Glomerular endothelial cell (primary cell): Measurements from ENCODE around the gene AVP. TPM values are rescaled to one million over a fixed set of nuclear protein-coding genes. Genes with fewer than 3 reads are reported as not detected.

Experiments
- DNase-seq: peaks from one replicate; pipeline ENCODE4 v3.0.0-alpha.2; 2011; ENCODE audit warnings: low read depth, low spot score; ENCODE audit errors: extremely low read depth
- total RNA-seq: library from RNA; depleted of rRNA; stranded (reverse); fragments of >200 nt; gene quantifications from 2 replicates; pipeline ENCODE4 v1.2.3, GENCODE V29; 2015

Gene AVP
- total RNA-seq, 1 donor from 2014 or later = not detected

DNA sequence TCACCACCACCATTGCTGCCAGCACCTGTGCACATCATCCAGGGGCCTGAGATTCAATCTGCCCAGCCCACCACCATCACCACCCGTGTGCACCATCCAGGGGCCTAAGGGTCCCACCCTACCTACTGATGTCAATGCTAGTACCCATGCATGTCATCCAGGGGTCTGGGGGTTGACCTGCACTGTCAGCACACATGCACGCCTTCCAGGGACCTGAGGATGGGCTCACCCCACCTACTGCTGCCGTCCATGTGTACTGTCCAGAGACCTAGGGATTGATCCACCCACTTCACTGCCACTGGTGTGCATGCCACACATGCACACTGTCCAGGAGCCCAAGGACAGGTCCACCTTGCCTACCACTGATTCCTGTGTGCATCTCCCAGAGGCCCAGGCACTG is 25.0 kb downstream of the AVP start:
- DNase-seq = no peak

DNA sequence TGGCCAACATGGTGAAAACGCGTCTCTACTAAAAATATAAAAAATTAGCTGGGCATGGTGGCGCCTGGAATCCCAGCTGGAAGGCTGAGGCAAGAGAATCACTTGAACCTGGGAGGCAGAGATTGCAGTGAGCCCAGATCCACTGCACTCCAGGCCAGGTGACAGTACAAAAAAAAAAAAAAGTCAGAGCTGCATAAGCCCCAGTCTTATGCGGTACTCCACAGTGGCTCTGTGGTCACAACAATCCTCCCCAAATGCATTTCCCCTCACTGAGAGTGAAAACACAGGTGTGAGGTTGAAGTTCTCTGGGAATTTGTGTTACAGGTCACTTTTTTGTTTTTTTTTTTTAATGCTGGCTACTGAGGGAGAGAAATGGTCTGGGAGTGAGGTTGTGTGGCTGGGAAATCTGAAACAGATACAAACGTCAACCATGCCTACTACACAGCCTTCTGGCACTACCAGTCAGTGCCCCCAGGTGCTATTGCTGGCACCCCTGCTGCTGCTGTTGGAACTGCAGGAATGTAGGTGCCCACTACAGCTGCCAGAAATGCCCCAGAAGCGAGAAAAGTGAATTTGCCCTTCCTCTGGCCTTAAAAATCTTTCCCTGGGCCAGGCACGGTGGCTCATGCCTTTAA is 33.0 kb downstream of the AVP start:
- DNase-seq = no peak

DNA sequence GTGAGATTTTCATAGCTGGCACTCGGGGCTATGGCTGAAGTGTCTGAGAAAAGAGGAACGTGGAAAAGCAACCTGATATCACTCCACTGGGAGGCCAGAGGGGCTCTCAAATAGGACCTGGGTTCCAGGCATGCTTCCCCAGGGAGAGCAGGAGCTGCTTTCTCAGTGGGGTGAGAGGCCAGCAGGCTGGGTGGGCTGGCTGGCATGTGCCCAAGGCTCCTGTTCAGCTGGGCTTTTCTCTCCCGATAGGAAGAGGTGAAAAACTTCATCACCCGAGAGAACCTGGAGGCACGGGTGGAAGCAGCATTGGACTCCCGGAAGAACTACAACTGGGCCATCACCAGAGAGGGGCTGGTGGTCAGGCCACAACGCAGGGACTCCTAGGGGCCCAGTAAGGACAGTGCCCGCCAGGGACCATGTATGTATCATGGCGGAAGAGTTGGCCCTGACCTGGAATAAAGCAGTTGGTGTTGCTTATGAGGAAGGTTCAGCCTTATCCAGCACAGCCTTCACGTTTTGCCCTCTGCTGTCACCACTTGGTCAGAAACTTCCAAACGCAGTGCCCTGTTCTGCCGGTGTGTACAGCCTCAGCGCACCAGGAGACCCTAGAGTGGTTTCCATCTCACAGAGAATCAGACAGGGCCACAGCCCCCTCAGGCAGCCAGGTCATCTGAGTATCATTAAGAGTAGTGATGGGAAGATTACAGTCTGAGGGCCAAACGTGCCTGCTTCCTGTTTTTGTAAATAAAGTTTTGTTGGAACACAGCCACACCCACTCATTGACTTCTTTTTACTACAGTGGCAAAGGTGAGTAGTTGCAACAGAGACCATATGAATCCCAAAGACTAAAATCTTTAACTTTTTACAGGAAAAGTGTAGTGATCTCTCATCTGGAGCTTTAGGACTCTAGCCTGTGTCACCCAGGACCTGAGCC is 36.8 kb downstream of the AVP start:
- no peak for DNase-seq

DNA sequence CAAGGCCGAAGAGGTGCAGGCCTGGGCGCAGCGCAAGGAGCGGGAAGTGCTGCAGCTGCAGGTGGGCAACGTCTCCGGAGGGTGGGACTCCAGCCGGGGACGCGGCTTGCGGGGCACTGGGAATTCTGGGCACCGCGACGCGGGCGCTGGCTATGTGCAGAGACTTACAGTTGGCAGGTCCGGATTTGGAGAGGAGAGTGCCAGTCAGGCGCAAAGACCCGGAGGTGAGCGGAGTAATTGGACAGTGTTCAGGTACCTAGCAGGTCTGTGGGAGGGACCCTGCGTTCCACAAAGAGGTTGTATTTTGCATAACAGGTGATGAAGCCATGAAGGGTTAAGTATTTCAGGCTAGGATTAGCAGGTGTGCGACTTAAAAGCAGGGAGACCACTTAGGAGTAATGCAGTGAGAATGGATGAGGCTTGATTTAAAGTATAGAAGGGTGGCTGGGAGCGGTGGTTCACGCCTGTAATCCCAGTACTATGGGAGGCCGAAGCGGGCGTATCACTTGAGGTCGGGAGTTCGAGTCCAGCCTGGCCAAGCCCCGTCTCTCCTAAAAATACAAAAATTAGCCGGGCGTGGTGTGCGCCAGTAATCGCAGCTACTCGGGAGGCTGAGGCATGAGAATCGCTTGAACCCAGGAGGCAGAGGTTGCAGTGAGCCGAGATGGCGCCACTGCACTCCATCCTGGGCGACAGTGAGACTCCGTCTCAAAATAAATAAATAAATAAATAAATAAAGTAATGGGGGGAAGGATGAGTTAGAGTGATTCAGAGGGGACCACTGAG is 37.7 kb downstream of the AVP start:
- DNase-seq = no peak

DNA sequence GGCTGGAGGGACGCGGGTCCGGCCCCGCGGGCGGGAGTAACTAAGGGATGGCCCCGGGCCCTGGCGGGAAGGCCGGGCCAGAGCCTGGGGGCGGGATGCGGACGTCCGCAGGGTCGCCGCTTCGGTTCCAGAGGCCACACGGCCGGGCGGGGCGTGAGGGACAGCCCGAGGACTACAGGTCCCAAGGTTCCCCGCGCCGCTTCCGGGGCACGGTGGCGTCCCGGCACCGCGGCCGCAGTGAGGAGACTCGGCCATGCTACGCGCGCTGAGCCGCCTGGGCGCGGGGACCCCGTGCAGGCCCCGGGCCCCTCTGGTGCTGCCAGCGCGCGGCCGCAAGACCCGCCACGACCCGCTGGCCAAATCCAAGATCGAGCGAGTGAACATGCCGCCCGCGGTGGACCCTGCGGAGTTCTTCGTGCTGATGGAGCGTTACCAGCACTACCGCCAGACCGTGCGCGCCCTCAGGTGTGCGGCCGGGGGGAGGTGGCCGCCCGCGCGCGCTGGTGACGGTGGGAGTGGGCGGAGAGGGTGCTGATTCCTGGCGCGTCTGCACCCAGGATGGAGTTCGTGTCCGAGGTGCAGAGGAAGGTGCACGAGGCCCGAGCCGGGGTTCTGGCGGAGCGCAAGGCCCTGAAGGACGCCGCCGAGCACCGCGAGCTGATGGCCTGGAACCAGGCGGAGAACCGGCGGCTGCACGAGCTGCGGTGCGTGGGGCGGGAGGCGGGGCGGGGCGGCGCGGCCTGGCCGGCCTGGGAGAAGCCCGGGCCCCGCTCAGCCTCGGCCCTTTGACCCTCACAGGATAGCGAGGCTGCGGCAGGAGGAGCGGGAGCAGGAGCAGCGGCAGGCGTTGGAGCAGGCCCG is 38.5 kb downstream of the AVP start, which contains the start of gene MRPS26:
TSS of gene MRPS26 (plus strand) at position 237 of the 861 bp plus-strand sequence. CDS start at position 254, 17 bp downstream.
- DNase-seq = no peak

DNA sequence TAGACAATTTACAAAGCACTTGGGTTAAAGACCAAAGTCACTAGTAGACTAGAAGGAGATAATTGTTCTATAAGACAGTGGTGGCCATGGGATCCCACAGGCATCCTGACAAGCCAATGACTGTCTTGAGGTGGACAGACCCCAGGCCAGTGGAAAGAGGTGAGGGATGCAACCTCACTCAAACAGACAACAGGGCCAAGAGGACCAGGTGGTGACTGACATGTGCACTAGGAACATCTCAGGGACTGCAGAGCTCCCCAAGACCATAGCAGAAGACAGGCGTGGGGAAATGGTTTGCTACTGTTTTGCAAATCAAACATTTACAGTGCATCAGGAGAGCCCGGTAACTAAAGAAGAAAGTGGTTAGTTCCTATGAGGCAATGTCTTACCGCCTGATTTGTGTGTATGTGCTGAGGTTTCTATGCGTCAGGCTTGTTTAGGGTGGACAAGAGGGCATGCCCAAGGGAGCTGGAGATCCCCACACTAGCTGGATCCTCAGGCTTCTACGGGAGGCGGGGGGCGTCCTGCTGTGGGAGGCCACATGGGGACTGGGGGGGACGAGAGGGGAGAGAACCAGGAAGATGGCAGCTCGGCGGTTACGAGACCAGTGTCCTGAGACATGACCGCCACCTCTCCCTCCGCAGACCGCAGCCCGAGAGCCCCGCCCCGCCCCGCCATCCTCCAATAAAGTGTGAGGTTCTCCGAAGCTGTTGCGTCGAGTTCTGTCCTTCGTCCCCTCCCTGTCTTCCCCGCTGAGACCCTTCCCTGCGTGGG is 39.3 kb downstream of the AVP start:
- DNase-seq = no peak

DNA sequence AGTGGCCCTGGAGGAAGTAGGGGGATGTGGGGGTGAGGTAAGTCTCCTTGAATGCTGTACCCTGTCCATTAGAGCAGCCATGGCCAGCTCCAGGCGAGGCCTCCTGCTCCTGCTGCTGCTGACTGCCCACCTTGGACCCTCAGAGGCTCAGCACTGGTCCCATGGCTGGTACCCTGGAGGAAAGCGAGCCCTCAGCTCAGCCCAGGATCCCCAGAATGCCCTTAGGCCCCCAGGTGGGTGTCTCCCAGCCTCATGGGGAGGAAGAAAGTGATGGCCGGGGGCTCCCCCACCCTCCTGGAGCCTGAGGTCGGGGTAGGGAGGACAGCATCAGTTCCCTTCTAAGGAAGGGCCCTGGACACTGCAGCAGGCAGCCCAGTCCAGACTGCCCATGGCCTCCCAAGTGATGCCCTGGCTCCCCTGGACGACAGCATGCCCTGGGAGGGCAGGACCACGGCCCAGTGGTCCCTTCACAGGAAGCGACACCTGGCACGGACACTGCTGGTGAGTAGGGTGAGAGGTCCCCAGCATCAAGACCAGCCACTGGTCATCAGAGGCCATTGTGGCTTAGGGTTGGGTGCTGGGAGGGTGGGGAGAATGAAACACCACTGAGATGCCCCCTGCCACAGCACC is 40.1 kb downstream of the AVP start:
- DNase-seq = no peak

DNA sequence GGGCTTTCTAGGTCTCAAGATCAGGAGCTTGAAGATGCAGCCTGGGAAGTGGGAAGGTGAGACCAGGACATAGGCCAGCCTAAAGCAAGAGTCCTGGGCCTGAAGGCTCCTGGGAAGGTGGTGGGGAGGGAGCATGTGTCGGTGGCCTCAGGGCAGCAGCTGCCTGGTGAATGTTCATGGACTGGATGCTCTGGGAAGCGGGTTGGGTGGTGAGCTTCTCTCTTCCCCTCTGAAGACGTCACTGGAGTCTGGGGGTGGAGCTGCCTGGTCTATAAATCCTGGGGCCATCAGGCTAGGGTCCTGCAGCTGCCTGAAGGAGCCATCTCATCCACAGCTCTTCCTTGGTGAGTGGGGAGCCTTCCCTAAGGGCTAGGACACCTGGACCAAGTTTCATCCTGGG is 41.2 kb downstream of the AVP start, which contains the start of gene GNRH2:
TSS of gene GNRH2 (plus strand) at position 301 of the 400 bp plus-strand sequence. CDS start 793 bp downstream, outside the sequence.
- no peak for DNase-seq

DNA sequence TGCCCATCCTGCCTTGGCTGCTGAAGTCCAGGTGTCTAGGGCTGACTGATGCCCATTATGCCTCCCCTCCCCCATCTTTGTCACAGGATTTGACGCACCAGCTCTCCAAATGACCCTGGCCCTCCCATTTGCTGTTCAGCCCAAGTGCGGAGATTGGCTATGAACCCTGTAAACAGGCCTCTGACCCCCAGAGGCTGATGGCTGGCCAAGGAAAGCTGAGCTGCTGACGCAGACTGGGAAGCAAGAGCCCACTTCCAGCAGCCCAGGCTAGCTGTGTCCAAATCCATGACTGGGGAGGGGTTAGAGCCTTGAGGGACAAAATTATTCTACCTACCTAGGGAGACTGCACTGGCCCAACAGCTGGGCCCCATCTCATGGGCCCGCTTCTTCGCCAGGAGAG is 41.9 kb downstream of the AVP start:
- DNase-seq = no peak

DNA sequence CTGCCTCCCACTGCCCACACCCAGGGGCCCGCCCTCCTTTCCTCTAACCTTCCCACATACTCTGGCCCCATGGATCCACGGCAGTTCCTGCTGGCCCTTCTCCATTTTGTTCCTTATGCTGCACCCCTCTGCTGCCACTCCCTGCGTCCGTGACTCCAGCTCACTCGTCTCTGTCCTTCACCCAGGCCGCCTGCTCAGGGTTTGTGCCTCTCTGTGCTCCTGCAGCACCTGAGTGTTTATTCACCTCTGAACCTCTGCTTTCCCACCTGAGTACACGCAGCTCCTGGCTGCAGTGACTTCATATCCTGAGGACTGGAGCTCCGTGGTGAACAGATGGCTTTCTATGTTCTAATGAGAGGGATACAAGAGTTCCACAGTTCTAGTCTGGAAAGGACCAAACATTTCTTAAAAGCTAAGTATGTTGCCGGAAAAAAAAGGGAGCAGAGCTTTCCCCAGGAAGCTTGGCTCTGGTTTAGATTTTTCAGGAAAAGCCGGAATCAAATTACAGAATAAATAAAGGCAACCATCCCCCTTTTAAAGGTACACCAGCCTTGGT is 42.6 kb downstream of the AVP start:
- DNase-seq = no peak

DNA sequence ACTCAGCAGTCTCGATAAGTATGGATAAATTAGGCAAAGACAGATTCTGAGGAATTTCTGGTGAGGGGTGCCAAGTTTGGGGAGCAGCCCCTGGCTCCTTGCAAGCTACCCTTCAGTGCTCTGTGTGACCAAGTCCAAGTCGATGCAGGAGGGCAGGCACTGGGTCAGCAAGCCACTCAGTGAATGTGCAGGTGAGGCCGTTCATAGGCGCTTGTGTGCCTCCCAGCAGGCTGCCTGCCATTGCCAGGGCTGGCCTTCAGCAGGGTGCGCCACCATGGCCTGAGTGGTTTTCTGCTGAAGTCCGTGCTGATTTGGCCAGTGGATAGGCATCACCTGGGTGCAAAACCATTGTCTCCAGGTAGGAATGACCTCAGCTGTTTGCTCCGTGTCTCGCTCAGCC is 44.4 kb downstream of the AVP start:
- no peak for DNase-seq

DNA sequence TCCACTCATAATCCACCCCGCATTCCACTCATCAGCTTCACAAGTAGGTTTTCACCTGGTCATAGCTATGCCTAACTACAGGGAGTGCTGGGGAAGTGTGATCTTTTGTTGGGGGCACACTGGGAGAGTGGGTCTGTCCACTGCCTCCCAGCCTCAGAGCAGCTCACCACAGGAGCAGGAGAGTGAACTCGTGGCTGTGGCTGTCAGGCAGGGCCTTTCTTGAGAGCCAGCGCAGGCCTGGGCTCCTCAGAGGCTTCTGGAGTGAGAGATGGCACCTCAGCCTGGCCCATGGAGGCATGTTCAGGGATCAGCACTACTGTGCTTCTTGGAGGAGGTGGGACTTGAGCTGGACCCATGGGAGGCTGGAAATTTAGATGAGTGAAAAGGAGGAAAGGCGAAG is 45.1 kb downstream of the AVP start:
- no peak for DNase-seq

DNA sequence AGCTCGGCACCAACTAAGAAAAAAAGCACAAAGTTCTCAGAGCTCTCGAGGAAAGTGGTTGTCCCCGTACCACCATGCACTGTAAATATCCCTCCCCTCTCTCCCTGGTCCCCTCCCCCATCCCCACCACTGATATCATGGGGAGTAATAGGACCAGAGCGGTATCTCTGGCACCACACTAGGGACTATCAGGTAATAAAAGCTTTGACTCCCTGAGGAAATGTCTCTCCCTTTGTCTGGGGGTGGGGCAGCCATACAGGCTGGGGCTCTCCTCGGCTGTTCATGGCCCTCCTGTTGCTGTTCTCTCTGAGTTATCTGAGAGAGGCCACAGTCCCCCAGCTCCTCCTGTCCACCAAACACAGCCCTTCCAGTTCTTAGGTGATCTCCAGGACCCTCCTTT is 46.1 kb downstream of the AVP start:
- DNase-seq = no peak

DNA sequence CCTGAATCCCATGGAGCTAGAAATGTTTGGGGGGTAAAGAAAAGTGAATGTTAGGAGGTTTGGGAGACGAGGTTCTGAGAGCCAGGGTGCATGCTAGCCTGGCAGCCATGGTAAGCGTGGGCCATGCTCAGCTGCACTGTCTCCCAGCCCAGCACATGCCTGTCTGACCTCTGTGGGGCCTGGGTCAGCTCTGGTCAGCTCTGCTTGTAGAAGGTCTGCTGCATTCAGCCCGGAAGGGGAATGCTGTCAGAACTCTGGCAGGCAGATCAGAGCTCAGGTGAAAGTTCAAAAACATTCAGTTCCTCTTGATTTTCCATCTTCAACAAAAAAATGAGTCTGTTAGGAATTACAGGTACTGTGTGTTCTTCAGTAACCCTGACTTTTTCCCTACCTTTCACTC is 46.9 kb downstream of the AVP start:
- no peak for DNase-seq

DNA sequence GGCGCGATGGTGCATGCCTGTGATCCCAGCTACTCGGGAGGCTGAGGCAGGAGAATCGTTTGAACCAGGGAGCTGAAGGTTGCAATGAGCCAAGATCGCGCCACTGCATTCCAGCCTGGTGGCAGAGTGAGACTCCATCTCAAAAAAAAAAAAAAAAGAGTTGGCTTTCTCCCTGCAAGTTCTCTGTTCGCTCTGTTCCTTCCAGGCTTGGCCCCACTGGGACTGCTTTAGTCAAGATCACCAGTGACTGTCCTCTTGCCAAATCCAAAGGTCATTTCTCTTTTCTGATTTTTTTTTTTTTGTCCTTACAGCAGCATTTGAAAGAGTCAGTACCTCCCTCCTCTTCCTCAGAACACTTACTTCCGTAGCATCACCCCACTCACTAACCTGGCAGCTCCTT is 51.9 kb downstream of the AVP start:
- DNase-seq = no peak
